Mucosa of descending colon (tissue), 3 donors: ENCODE results near the gene CCDC124. TPM values are rescaled to one million over a fixed set of nuclear protein-coding genes. Genes with fewer than 3 reads are reported as not detected.
A peak's percentile ranks its signal among the peaks of the same experiment; 100 is the strongest.

Source experiments
- ATAC-seq: fragments of 200-7000 bp; cut with Tn5 transposase; one replicate; pipeline ENCODE4 v1.9.1; 2020; ENCODE audit warnings: mild to moderate bottlenecking, moderate library complexity
- DNase-seq, 3 donors: peaks; one replicate each; pipeline ENCODE4 v3.0.0-alpha.2; 2020
- H3K36me3 ChIP-seq: fragments of 200-600 bp; one replicate; pipeline ENCODE4 v1.8.0; 2021; ENCODE audit warnings: low read depth, mild to moderate bottlenecking
- H3K4me1 ChIP-seq: fragments of 200-600 bp; one replicate; pipeline ENCODE4 v1.8.0; 2021; ENCODE audit warnings: low read depth, mild to moderate bottlenecking
- H3K4me3 ChIP-seq: fragments of 200-600 bp; one replicate; pipeline ENCODE4 v1.8.0; 2021; ENCODE audit warnings: mild to moderate bottlenecking
- H3K9me3 ChIP-seq: fragments of 200-600 bp; one replicate; pipeline ENCODE4 v1.8.0; 2021; ENCODE audit warnings: mild to moderate bottlenecking
- CTCF ChIP-seq: fragments of 200-600 bp; IDR thresholded peaks from one replicate; pipeline ENCODE4 v1.8.0; 2022; ENCODE audit warnings: antibody characterized with exemption, mild to moderate bottlenecking
- intact Hi-C, 2 donors: fragments of 100-400 bp; cut with DNase I in 1 of 2; cut with micrococcal nuclease in 1 of 2; formaldehyde crosslinking; loops; one replicate each; pipeline versions ENCODE4 v1.11.0 to v1.11.1; 2022; cut with DNase I, micrococcal nuclease
- total RNA-seq, 3 donors: library from RNA; stranded (reverse); fragmentation: NEBNext Ultra II Directional in 2 of 3; extraction: Animal tissue kit (Norgen Biotek cat#: 25700) in 2 of 3; gene quantifications; one replicate each; pipeline versions ENCODE4 v1.2.1 to v1.2.4, GENCODE V29; 2021 to 2023
- donor health status: DM: no; HTN: no; CAD: no; lungs with moderate emphysema.
- donor health status: DM: no; HTN: no; CAD: no.
- donor health status: DM: no; HTN: yes; CAD: no.

CCDC124 gene
- total RNA-seq, 3 donors from 2014 or later: 30.2 to 78.4 (median 56.3) TPM

DNA sequence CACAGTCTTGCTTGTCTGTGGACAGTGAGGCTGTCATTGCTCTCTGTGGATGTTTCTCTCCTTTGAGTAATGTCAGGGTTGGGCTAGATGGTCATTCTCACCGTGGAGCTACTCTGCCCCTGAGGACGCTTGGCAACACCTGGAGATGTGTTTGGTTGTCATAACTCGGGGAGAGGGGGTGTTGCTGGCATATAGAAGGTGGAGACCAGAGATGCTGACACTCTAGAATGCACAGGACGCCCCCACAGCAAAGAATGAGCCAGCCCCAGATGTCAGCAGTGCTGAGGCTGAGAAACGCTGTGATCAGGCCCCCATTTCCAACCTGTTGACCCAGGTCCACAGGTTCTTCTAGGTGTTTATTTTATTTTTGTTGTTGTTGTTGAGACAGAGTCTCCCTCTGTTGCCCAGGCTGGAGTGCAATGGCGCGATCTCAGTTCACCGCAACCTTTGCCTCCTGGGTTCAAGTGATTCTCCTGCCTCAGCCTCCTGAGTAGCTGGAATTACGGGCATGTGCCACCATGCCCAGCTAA is 4.6 kb downstream of the CCDC124 start:
- TF ChIP-seq CTCF: no peak
- Histone ChIP-seq H3K9me3 (no peaks in the 10 kb centered on the region), H3K36me3 (no peaks in the 10 kb centered on the region), H3K4me1 (peaks cover 15% of the 10 kb centered on the region), H3K4me3 (no peak overlapping the region)
- intact Hi-C loops: loop anchor here in 1 of 2 donors (5.0 kb wide), 1 partner anchor 60 kb away; no protein-coding TSS in a partner anchor
- no peak for ATAC-seq
- DNase-seq: no peak

GRCh38 chr19:17938092-17938845 is 5.5 kb downstream of the CCDC124 start:
- no peaks in the 10 kb centered on the region for H3K36me3 ChIP-seq
- no peaks in the 10 kb centered on the region for H3K9me3 ChIP-seq
- ATAC-seq (peak; percentile 92), DNase-seq (peak; percentile 76 to 87 (median 87))
- intact Hi-C loops: loop anchor here (2.0 to 5.0 kb wide), 2 partner anchors 59 kb away; no protein-coding TSS in a partner anchor
- peaks cover 12% of the 10 kb centered on the region for H3K4me1 ChIP-seq
- no peak overlapping the region for H3K4me3 ChIP-seq
- peak; percentile 87 for TF ChIP-seq CTCF

GRCh38 chr19:17942181-17942580 is 9.4 kb downstream of the CCDC124 start:
- Histone ChIP-seq H3K4me1 (peaks cover 3% of the 10 kb centered on the region), H3K36me3 (no peaks in the 10 kb centered on the region), H3K4me3 (no peak overlapping the region), H3K9me3 (no peaks in the 10 kb centered on the region)
- no peak for DNase-seq
- intact Hi-C loops: no loop called here
- no peak for TF ChIP-seq CTCF
- ATAC-seq: no peak

DNA sequence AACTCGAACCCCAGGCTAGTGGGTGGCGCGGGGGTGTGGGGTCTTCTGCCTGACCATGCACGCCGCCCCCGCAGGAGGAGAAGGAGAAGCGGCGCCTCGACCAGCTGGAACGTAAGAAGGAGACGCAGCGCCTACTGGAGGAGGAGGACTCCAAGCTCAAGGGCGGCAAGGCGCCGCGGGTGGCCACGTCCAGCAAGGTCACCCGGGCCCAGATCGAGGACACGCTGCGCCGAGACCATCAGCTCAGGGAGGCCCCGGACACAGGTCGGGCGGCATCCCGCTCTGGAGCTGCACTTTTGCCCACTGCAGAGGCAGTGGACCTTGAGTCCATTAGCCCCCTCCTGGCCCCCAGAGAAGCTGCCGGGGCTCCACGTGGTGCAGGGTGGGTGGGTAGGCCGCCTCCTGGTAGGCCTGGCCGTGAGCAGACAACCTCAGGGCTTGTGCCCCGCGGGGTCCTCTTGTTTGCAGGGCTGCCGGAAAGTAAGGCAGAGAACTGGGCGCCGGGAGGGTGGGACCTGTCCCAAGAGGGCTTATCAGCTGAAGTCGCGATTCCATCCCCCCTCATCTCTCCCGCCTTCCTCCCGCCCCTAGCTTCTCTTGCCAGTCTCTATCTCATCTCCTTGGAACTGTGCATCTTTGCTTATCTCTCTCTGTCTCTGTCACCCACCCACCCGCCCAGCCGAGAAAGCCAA is 9.9 kb downstream of the CCDC124 start:
- Histone ChIP-seq H3K4me1 (peaks cover 7% of the 10 kb centered on the region), H3K9me3 (no peaks in the 10 kb centered on the region), H3K36me3 (no peaks in the 10 kb centered on the region), H3K4me3 (no peak overlapping the region)
- intact Hi-C loops: no loop called here
- TF ChIP-seq CTCF: no peak
- ATAC-seq (no peak), DNase-seq (no peak)

DNA sequence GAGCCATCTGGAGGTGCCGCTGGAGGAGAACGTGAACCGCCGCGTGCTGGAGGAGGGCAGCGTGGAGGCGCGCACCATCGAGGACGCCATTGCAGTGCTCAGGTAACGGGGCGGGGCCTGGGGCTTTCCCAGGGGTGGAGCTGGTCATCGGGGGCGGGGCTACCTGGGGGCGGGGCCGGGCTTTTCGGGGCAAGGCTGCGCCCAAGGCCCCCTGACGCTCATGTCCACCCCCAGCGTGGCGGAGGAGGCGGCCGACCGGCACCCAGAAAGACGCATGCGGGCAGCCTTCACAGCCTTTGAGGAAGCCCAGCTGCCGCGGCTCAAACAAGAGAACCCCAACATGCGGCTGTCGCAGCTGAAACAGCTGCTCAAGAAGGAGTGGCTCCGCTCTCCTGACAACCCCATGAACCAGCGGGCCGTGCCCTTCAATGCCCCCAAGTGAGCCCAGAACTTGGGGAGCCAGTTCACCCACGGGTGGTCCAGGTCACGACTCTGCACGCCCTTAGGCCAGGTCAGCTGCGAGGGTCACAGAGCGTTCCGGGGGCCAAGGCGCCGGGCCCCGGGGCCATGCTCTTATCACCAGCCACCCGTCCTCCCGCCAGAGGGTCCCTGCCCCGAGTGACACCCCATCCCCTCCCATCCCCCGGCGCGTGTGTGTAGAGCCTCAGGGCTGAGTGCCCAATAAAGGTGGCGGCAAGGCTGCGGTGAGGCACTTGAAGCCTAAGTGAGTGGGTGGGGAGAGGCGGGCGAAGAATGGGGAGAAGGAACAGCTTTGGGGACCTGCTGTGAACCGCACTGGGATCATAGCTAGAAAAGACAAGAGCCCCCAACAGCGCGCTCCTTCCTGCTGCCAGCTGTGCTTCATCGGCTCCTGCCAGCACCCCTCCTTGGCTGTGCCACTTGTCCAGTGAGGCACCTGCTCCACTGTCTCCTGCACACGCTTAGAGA is 10.7 kb downstream of the CCDC124 start:
- Histone ChIP-seq H3K4me1 (peaks cover 7% of the 10 kb centered on the region), H3K9me3 (no peaks in the 10 kb centered on the region), H3K4me3 (no peak overlapping the region), H3K36me3 (no peaks in the 10 kb centered on the region)
- no peak for ATAC-seq
- no peak for TF ChIP-seq CTCF
- DNase-seq: no peak
- intact Hi-C loops: no loop called here
